HepG2 (cell line): Measurements from ENCODE around the gene NR3C2. TPM values are rescaled to one million over a fixed set of nuclear protein-coding genes. Genes with fewer than 3 reads are reported as not detected.

Source experiments
- ATAC-seq: fragments of 200-7000 bp; cut with Tn5 transposase; 3 replicates; pipeline ENCODE4 v1.9.1; 2020; ENCODE audit warnings: mild to moderate bottlenecking, moderate library complexity
- BruUV-seq: library from RNA; stranded (reverse); fragments of 400-500 nt; replicated peaks from 2 replicates; lab custom pipeline; 2021; lab: Mats Ljungman, UMichigan
- CTCF ChIA-PET: fragments of 300-600 bp; formaldehyde crosslinking; extraction: SDS; loops from one replicate; lab custom pipeline; 2021; ENCODE audit warnings: low total read pairs, inconsistent platforms, low intra/inter-chr PET ratio; lab: Yijun Ruan, JAX
- POLR2A ChIA-PET: fragments of 350-600 bp; sonication (Branson Sonifier 250); formaldehyde crosslinking; loops from one replicate; lab custom pipeline; 2020; ENCODE audit warnings: antibody characterized with exemption, inconsistent platforms; lab: Yijun Ruan, JAX
- DNase-seq: peaks from one replicate; pipeline ENCODE4 v3.0.0-alpha.2; 2015; ENCODE audit warnings: low spot score
- FAIRE-seq: peaks from 3 replicates; lab custom pipeline; 2011; peaks lifted over from hg19 to GRCh38; lab: Jason Lieb, UNC
- H2AFZ ChIP-seq: one replicate; pipeline ENCODE4 v1.6.1; 2011; ENCODE audit warnings: low read length, inconsistent platforms
- H3K27ac ChIP-seq: fragments of 300-600 bp; 3 replicates; pipeline ENCODE4 v1.8.0; 2011; ENCODE audit warnings: mixed run types, mild to moderate bottlenecking, mixed read lengths, low read length, inconsistent platforms; ENCODE audit not compliant: insufficient read depth; ENCODE audit errors: extremely low read length
- H3K27me3 ChIP-seq, 2 experiments: fragments of 200-600 bp in 1 of 2; 2 replicates in 1 of 2; 3 replicates in 1 of 2; pipeline versions ENCODE4 v1.6.0 to v1.8.0; 2011; ENCODE audit warnings: low read length in 2 of 2, mild to moderate bottlenecking in 2 of 2, moderate library complexity in 2 of 2, inconsistent platforms in 1 of 2; ENCODE audit not compliant: insufficient read depth in 2 of 2, control insufficient read depth in 1 of 2
- H3K36me3 ChIP-seq, 2 experiments: fragments of 200-600 bp in 1 of 2; replicated peaks in 1 of 2; 2 replicates in 1 of 2; 3 replicates in 1 of 2; pipeline versions ENCODE4 v1.5.1 to v1.8.0; 2011; ENCODE audit warnings: low read length in 2 of 2, inconsistent platforms in 1 of 2; ENCODE audit not compliant: insufficient read depth in 2 of 2, control insufficient read depth in 1 of 2
- H3K4me1 ChIP-seq: 2 replicates; pipeline ENCODE4 v1.5.1; 2012; ENCODE audit warnings: low read length, inconsistent platforms; ENCODE audit not compliant: insufficient read depth
- H3K4me2 ChIP-seq: 2 replicates; pipeline ENCODE4 v1.6.0; 2011; ENCODE audit warnings: low read depth, low read length, inconsistent platforms
- H3K4me3 ChIP-seq, 3 experiments: fragments of 200-600 bp in 1 of 3; sonication (generic), shearing (Covaris generic) in 1 of 3; replicated peaks in 1 of 3; 2 replicates each; pipeline ENCODE4 v1.5.1; 2011 to 2016; ENCODE audit warnings: low read length in 3 of 3, inconsistent platforms in 2 of 3, low read depth in 2 of 3, mild to moderate bottlenecking in 2 of 3, control low read depth in 1 of 3, mixed read lengths in 1 of 3; ENCODE audit not compliant: insufficient read depth in 1 of 3
- H3K79me2 ChIP-seq: one replicate; pipeline ENCODE4 v1.6.1; 2011; ENCODE audit warnings: low read length, inconsistent platforms; ENCODE audit not compliant: insufficient read depth
- H3K9ac ChIP-seq: 2 replicates; pipeline ENCODE4 v1.6.0; 2011; ENCODE audit warnings: mild to moderate bottlenecking, low read depth, low read length, inconsistent platforms; ENCODE audit not compliant: insufficient read depth
- H3K9me3 ChIP-seq: 2 replicates; pipeline ENCODE4 v1.5.1; 2012; ENCODE audit warnings: mild to moderate bottlenecking, low read length
- H4K20me1 ChIP-seq: 2 replicates; pipeline ENCODE4 v1.6.0; 2011; ENCODE audit warnings: inconsistent platforms, mild to moderate bottlenecking, low read length, moderate library complexity; ENCODE audit not compliant: insufficient read depth
- AHR ChIP-seq: IDR thresholded peaks from 2 replicates; pipeline ENCODE4 v1.6.1; 2018; ENCODE audit warnings: missing genetic modification reagents, missing compliant biosample characterization
- ARID5B ChIP-seq: IDR thresholded peaks from 2 replicates; pipeline ENCODE4 v1.4.0; 2020; ENCODE audit warnings: mild to moderate bottlenecking, missing genetic modification reagents
- BCL6 ChIP-seq: IDR thresholded peaks from 2 replicates; pipeline ENCODE4 v1.6.1; 2016; ENCODE audit warnings: missing genetic modification reagents, missing compliant biosample characterization
- CEBPB ChIP-seq: IDR thresholded peaks from 2 replicates; pipeline ENCODE4 v1.6.1; 2011; ENCODE audit warnings: low read depth, low read length, improper control_type of control experiment, borderline replicate concordance
- CEBPG ChIP-seq: IDR thresholded peaks from 2 replicates; pipeline ENCODE4 v1.6.1; 2016
- CREB1 ChIP-seq, 2 experiments: fragments of 450-650 bp in 1 of 2; IDR thresholded peaks; 2 replicates each; pipeline ENCODE4 v1.6.1; 2016 to 2017; ENCODE audit warnings: control low read depth in 1 of 2, mild to moderate bottlenecking in 1 of 2, missing compliant biosample characterization in 1 of 2, missing genetic modification characterization in 1 of 2
- FOXP1 ChIP-seq, 2 experiments: fragments of 450-650 bp in 1 of 2; IDR thresholded peaks; 2 replicates each; pipeline ENCODE4 v1.6.1; 2017 to 2018; ENCODE audit warnings: antibody characterized with exemption in 1 of 2
- HNF4A ChIP-seq: sonication (generic); formaldehyde crosslinking; IDR thresholded peaks from 2 replicates; pipeline ENCODE4 v1.4.0; 2020; ENCODE audit warnings: missing genetic modification reagents
- NFE2L2 ChIP-seq: fragments of 150-350 bp; IDR thresholded peaks from 2 replicates; pipeline ENCODE4 v1.6.1; 2014; ENCODE audit warnings: low read length
- RCOR2 ChIP-seq: IDR thresholded peaks from 2 replicates; pipeline ENCODE4 v1.6.1; 2016; ENCODE audit warnings: missing biosample characterization, missing genetic modification reagents
- SOX13 ChIP-seq, 3 experiments: fragments of 450-650 bp in 1 of 3; sonication (generic) in 1 of 3; formaldehyde crosslinking in 1 of 3; IDR thresholded peaks in 2 of 3; conservative IDR thresholded peaks in 1 of 3; 2 replicates each; pipeline versions ENCODE4 v1.5.0 to v1.6.1; 2016 to 2020; ENCODE audit warnings: antibody characterized with exemption in 1 of 3, mild to moderate bottlenecking in 1 of 3, missing compliant biosample characterization in 1 of 3, missing genetic modification reagents in 1 of 3, moderate library complexity in 1 of 3
- TFDP1 ChIP-seq: IDR thresholded peaks from 2 replicates; pipeline ENCODE4 v1.6.1; 2016; ENCODE audit warnings: missing compliant biosample characterization, missing genetic modification reagents, borderline replicate concordance
- ZNF496 ChIP-seq: sonication (generic); formaldehyde crosslinking; IDR thresholded peaks from 2 replicates; pipeline ENCODE4 v1.8.1; 2023; ENCODE audit warnings: mild to moderate bottlenecking, moderate library complexity, missing genetic modification reagents; ENCODE audit not compliant: insufficient replicate concordance
- ZNF563 ChIP-seq: sonication (generic); formaldehyde crosslinking; IDR thresholded peaks from 2 replicates; pipeline ENCODE4 v1.8.0; 2022; ENCODE audit warnings: mild to moderate bottlenecking, moderate library complexity, missing genetic modification reagents
- ZNF672 ChIP-seq: sonication (generic); formaldehyde crosslinking; IDR thresholded peaks from 2 replicates; pipeline ENCODE4 v1.8.1; 2022; ENCODE audit warnings: missing genetic modification reagents
- WGBS: methylation state at CpG from one replicate; pipeline ENCODE4 v1.1.6; 2017; ENCODE audit warnings: low lambda C conversion rate; 5-methylcytosine and 5-hydroxymethylcytosine counted together
- in situ Hi-C: cut with HindIII; loops from 2 replicates; pipeline ENCODE4 v1.10.0; 2017; ENCODE audit warnings: low pct_unique_long_range_greater_than_20kb; ENCODE audit not compliant: extremely low pct_ligation_motif_present
- intact Hi-C: fragments of 100-400 bp; cut with micrococcal nuclease; formaldehyde crosslinking; loops from one replicate; pipeline ENCODE4 v1.10.0; 2022; ENCODE audit not compliant: unreplicated experiment
- polyA plus RNA-seq, 8 experiments: library from polyadenylated mRNA; depleted of rRNA in 3 of 8; stranded (reverse) in 7 of 8; unstranded in 1 of 8; fragments of >200 nt; fragmentation: Illumina TruSeq in 4 of 8; extraction: Trizol in 4 of 8; gene quantifications; 2 replicates each; pipeline versions ENCODE4 v1.2.1 to v1.2.3, GENCODE V29; 2011 to 2016; ENCODE audit warnings: low read depth in 4 of 8, missing spikeins in 1 of 8, mixed read lengths in 1 of 8; ENCODE audit not compliant: insufficient read depth in 1 of 8
- total RNA-seq, 5 experiments: library from RNA; depleted of rRNA; stranded (reverse); fragments of >200 nt; fragmentation: Illumina TruSeq; extraction: Trizol; gene quantifications; 2 replicates each; pipeline ENCODE4 v1.2.3, GENCODE V29; 2016; ENCODE audit warnings: low read depth in 1 of 5

Gene NR3C2
- total and polyA plus RNA-seq, 2 of the 13 experiments (the other 11 are each of a cell fraction or from before 2014, with no cell fraction given): 0.26 to 0.46 TPM

GRCh38 chr4:148292686-148293085 is 149.5 kb downstream of the NR3C2 start:
- intact Hi-C loops (loop anchor here (10.0 kb wide), 1 partner anchor 152 kb away; the partner anchor contains the start of gene NR3C2), in situ Hi-C loops (no loop called here)
- no peaks in the 10 kb centered on the region for H3K36me3 ChIP-seq
- no TSS peak for BruUV-seq
- H3K4me3 ChIP-seq: no peak overlapping the region
- no peaks in the 10 kb centered on the region for H4K20me1 ChIP-seq
- no peaks in the 10 kb centered on the region for H3K79me2 ChIP-seq
- no peak overlapping the region for H3K27ac ChIP-seq
- no peak overlapping the region for H2AFZ ChIP-seq
- 0 out of 2 replicates have a peak, but pooled peaks cover 5% of the 10 kb centered on the region for H3K4me1 ChIP-seq
- DNase-seq: peak; percentile 61
- no peaks in the 10 kb centered on the region for H3K27me3 ChIP-seq
- WGBS: 0% methylated on average over 1 of the region's 1 CpG
- CTCF ChIA-PET: no interaction called here
- FAIRE-seq: peak; percentile 40
- no peak overlapping the region for H3K9ac ChIP-seq
- H3K9me3 ChIP-seq: no peaks in the 10 kb centered on the region
- H3K4me2 ChIP-seq: no peak overlapping the region
- POLR2A ChIA-PET: no interaction called here
- peak; percentile 85 for ATAC-seq
- TF ChIP-seq SOX13 (IDR thresholded peaks at IDR 0.05): no peak
- TF ChIP-seq SOX13 (CRISPR knock-in tag; conservative IDR thresholded peaks at IDR 0.05 in 1 of 2, IDR thresholded peaks at IDR 0.05 in 1 of 2): peak in 1 of 2 experiments; percentile 52; a peak in 2 of 4 replicates
- TF ChIP-seq CEBPG (CRISPR knock-in tag): peak; percentile 64; the same call in 1 of the 2 replicates
- no peak for TF ChIP-seq AHR (CRISPR knock-in tag)
- no peak for TF ChIP-seq CREB1 (IDR thresholded peaks at IDR 0.05)
- TF ChIP-seq CREB1 (CRISPR knock-in tag; IDR thresholded peaks at IDR 0.05): no peak; the same call in 1 of the 2 replicates
- TF ChIP-seq ZNF672 (CRISPR knock-in tag): no peak
- no peak for TF ChIP-seq ZNF563 (CRISPR knock-in tag)
- no peak for TF ChIP-seq FOXP1 (IDR thresholded peaks at IDR 0.05)
- peak; percentile 30; the same call in 1 of the 2 replicates for TF ChIP-seq FOXP1 (CRISPR knock-in tag; IDR thresholded peaks at IDR 0.05)
- TF ChIP-seq ZNF496 (CRISPR knock-in tag): no peak
- no peak for TF ChIP-seq RCOR2 (CRISPR knock-in tag)
- no peak for TF ChIP-seq TFDP1 (CRISPR knock-in tag)
- 0 out of 2 replicates have a peak, but pooled peaks have one; percentile 14 for TF ChIP-seq BCL6
- TF ChIP-seq HNF4A (CRISPR knock-in tag): peak; percentile 45; the same call in 1 of the 2 replicates
- no peak for TF ChIP-seq NFE2L2
- TF ChIP-seq CEBPB: peak; percentile 60; the same call in 1 of the 2 replicates
- TF ChIP-seq ARID5B (CRISPR knock-in tag): peak; percentile 24; the same call in 1 of the 2 replicates
